GM12874 (cell line): ENCODE measurements around the gene WIPI1.

ENCODE experiments used
- CTCF ChIP-seq: IDR thresholded peaks from 2 replicates; pipeline ENCODE4 v1.5.1; 2011; ENCODE audit warnings: low read depth, mild to moderate bottlenecking, control low read depth, low read length, moderate library complexity; ENCODE audit not compliant: insufficient read depth

Gene WIPI1

GRCh38 chr17:68452724-68453290 lies 4.5 kb downstream of the WIPI1 start:
- no peak for TF ChIP-seq CTCF

GRCh38 chr17:68451670-68452354 lies 5.5 kb downstream of the WIPI1 start:
- TF ChIP-seq CTCF: no peak

GRCh38 chr17:68450801-68451200 lies 6.5 kb downstream of the WIPI1 start:
- no peak for TF ChIP-seq CTCF

GRCh38 chr17:68450391-68450790 lies 6.9 kb downstream of the WIPI1 start:
- no peak for TF ChIP-seq CTCF

- no peak for TF ChIP-seq CTCF
Measured at GRCh38 chr17:68449021-68449739, 8.1 kb downstream of the WIPI1 start.

GRCh38 chr17:68446626-68447041 lies 10.7 kb downstream of the WIPI1 start:
- TF ChIP-seq CTCF: no peak

GRCh38 chr17:68445671-68446070 lies 11.6 kb downstream of the WIPI1 start:
- TF ChIP-seq CTCF: no peak
